GM13976 (cell line): ENCODE data around the gene MPO.
A peak's percentile ranks its signal among the peaks of the same experiment; 100 is the strongest.

Source experiments
- DNase-seq: peaks from one replicate; pipeline ENCODE4 v3.0.0; 2012; ENCODE audit warnings: low spot score
- in situ Hi-C: fragments of 300-500 bp; cut with MboI; formaldehyde crosslinking; loops from one replicate; pipeline ENCODE4 v1.12.0; 2022; ENCODE audit warnings: low sequenced_read_pairs, mixed read lengths, inconsistent platforms; ENCODE audit not compliant: unreplicated experiment
- TF ChIP-seq, protein P1 (sequence below): IDR thresholded peaks from 2 replicates; pipeline ENCODE4 v1.5.1; 2012; ENCODE audit warnings: borderline replicate concordance, mild to moderate bottlenecking; ENCODE audit not compliant: insufficient read depth; ENCODE audit errors: extremely low read depth, missing control alignments, control extremely low read depth

MPO gene

DNA sequence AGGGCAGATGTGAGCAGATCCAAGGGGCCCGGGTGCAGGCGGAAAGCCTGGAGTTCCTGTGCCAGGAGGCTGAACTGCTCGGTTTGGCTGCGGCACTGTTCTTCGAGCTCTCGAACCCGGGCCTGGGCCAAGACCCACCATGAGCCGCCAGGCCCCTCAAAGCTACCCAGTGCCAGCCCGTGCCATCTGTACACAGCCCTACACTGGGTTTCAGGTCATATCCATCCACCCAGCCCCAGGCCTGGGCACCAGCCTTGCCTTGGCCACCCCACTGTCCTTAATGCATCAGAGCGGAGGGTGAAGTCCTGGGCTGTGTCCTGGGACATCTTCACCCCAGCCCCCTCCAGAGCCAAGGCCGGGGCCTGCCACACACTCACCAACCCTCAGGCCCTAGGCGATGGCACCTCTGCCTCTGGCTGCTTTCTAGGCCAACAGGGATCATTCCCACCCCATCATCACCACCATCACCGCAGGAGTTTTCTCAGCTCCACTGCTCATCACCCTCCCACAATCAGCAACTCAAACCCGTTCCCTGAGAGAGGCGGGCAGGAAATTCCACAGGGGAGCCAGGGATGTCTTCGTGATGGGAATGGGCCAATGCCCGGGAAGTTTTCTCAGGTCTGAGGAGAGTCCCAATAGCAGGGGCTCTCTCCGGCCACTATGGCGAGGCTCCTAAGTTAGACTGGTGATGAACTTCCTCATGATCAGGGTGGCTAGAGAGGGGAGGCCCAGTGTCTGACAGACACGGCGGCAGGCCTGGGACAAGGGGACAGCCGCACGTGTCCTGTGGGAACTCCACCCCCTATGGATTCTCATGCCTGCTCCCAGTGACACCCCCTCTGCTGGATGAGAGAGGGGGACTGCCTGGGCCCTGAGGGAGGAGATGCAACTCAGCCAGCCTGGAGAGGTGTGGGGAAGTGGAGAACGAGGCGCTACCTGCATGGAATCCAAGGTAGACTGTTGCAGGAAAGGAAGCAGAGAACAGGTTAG, 38.7 kb upstream of the MPO start:
- in situ Hi-C loops = loop anchor here (10.0 kb wide), 1 partner anchor 105 kb away; no protein-coding TSS in a partner anchor
- DNase-seq = no peak
- TF ChIP-seq, protein P1, sequence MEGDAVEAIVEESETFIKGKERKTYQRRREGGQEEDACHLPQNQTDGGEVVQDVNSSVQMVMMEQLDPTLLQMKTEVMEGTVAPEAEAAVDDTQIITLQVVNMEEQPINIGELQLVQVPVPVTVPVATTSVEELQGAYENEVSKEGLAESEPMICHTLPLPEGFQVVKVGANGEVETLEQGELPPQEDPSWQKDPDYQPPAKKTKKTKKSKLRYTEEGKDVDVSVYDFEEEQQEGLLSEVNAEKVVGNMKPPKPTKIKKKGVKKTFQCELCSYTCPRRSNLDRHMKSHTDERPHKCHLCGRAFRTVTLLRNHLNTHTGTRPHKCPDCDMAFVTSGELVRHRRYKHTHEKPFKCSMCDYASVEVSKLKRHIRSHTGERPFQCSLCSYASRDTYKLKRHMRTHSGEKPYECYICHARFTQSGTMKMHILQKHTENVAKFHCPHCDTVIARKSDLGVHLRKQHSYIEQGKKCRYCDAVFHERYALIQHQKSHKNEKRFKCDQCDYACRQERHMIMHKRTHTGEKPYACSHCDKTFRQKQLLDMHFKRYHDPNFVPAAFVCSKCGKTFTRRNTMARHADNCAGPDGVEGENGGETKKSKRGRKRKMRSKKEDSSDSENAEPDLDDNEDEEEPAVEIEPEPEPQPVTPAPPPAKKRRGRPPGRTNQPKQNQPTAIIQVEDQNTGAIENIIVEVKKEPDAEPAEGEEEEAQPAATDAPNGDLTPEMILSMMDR = no peak

DNA sequence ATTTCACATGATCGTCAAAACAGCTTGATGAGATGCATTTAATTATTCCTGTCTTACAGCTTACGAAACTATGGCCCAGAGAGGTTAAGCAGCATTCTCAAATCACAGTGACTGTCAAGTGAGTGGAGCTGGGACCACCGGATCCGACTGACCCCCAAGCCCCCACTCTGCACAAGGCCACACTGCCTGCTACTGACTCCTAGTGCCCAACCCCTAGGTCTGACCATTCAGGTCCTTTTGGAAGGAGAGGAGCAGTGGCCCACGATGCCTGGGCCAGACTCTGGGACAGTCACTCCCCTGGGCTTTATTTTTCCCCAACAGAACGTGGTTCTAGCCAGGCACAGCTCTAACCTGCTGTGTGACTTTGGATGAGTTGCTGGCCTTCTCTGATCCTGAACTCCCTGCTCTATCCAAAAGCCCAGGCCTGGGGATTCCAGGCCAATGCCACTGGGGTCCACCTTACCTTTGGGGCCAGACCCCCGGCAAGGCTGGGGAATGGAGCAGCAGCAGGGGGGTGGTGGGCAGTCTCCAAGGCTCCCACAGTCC, 38.0 kb upstream of the MPO start:
- DNase-seq = no peak
- TF ChIP-seq, protein P1 = no peak
- in situ Hi-C loops = loop anchor here (10.0 kb wide), 1 partner anchor 106 kb away; no protein-coding TSS in a partner anchor

- DNase-seq = no peak
- TF ChIP-seq, protein P1 = no peak
- in situ Hi-C loops = loop anchor here (10.0 kb wide), 1 partner anchor 107 kb away; no protein-coding TSS in a partner anchor
Measured at GRCh38 chr17:58318065-58318481, 37.3 kb upstream of the MPO start.

GRCh38 chr17:58317421-58318064, 36.8 kb upstream of the MPO start:
- in situ Hi-C loops = loop anchor here (10.0 kb wide), 1 partner anchor 107 kb away; no protein-coding TSS in a partner anchor
- peak; percentile 81 for DNase-seq
- TF ChIP-seq, protein P1 = peak; percentile 46

- TF ChIP-seq, protein P1 = no peak
- no peak for DNase-seq
- in situ Hi-C loops = loop anchor here (10.0 kb wide), 1 partner anchor 108 kb away; no protein-coding TSS in a partner anchor
Measured at GRCh38 chr17:58316260-58316960, 35.7 kb upstream of the MPO start.
